ENCODE measurements around the gene UGT8.

UGT8 gene

DNA sequence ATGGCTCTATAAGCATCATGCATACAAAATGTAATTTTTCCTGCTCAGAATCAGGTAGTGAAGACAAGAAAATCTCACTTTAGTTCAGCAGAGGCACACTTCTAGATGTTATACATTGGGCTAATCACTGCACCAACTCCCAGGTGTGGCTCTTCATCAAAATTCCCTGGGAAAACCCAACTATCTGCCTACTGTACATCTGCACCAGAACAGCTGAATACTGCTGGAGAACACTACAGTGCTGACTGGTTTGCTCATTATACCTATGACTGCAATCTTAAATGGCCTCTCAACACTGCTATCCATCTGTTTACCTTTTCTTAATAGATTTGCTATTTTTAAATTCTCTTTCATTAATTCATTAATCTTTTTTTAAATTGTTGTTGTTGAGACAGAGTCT lies 92.0 kb downstream of the UGT8 start:
- DNase-seq (ENCODE audit: low read depth in 2 of 2), result no peak

GRCh38 chr4:114691865-114692264 lies 93.3 kb downstream of the UGT8 start:
- DNase-seq (ENCODE audit: low read depth in 2 of 2), result no peak

DNA sequence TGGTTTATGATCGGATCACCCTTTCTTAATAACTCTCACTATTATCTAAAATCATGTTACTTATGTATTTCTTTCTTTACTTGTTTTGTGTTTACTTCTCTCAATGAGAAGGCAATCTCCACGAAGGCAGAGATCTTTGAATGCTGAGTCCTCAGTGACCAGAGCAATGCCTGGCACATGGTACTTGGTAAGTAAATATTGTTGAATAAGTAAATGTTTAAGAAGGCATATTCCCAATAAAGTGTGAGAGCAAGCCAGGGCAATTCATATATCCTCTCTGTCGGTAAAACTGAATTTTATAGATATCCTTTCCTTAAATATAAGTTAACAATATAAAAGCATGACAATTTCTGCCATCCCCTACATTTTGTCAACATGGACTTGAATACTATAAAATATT lies 94.4 kb downstream of the UGT8 start:
- DNase-seq (ENCODE audit: low read depth in 2 of 2), result no peak

- DNase-seq (ENCODE audit: low read depth in 2 of 2), result no peak
Measured at GRCh38 chr4:114694770-114695169, 96.2 kb downstream of the UGT8 start.

DNA sequence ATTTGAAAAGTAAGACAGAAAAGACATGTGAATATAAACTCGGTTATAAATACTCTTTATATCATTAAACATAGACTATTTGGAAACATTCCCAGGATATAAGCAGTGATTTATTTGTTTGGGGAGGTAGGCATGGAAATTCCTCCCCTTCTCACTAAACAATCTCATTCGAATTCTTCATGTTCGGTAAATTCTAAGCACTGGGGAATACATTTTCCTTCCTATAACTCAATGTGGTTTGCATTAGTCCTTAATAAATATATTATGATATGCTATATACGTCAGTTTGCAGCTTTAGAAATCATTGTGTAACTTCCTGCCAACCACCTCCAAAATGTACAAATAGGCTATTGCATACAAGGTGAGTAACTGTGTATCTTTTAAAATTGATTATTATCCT lies 99.6 kb downstream of the UGT8 start:
- DNase-seq (ENCODE audit: low read depth in 2 of 2), result no peak

DNA sequence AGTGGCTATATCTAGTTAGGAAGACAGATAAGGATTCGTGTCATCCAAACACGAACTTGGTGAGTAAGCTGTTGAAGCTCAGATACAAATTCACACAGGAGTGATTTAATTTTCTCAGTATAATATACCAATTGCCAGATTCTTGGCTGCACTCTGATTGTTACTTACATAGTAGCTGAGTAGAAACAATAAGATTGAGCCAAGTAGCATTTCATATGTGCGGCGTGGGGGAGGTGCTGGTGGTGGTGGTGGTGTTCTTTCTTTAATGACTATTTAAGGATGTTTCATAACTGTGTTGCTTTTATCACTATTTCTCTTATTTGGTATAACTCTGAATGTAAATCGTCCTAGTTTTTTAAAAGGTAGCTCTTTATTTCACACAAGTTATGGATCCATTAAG lies 102.9 kb downstream of the UGT8 start:
- DNase-seq (ENCODE audit: low read depth in 2 of 2), result no peak

DNA sequence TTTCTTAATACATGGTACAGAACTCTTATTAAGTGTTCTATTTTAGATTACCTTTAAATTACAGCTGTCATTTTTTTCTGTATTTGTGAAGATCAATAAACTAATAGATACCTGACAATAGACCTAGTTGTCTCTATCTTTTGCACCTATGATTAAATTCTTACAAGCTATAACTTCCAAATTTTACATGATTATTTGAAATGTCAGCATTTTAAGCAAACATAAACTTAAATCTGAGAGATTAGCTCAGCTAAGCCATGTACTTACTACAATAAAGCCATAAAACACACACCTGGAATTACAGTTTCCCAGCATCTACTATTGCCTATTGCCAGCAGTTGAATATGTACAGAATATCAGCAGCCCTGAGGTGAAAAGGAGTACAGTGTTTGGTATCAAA lies 118.8 kb downstream of the UGT8 start:
- DNase-seq (ENCODE audit: low read depth in 2 of 2), result no peak

- DNase-seq (ENCODE audit: low read depth in 2 of 2), result no peak
Measured at GRCh38 chr4:114725066-114725465, 126.5 kb downstream of the UGT8 start.

GRCh38 chr4:114727461-114727860 lies 128.9 kb downstream of the UGT8 start:
- no peak for DNase-seq (ENCODE audit: low read depth in 2 of 2)
